Measurements from ENCODE around the gene DLG2. TPM values are rescaled to one million over a fixed set of nuclear protein-coding genes. Genes with fewer than 3 reads are reported as not detected.

DLG2 gene
- total and polyA plus RNA-seq, 2 donors (not counting 3 experiments of a cell fraction or from before 2014, with no cell fraction given) = 0.15 to 1.1 TPM

DNA sequence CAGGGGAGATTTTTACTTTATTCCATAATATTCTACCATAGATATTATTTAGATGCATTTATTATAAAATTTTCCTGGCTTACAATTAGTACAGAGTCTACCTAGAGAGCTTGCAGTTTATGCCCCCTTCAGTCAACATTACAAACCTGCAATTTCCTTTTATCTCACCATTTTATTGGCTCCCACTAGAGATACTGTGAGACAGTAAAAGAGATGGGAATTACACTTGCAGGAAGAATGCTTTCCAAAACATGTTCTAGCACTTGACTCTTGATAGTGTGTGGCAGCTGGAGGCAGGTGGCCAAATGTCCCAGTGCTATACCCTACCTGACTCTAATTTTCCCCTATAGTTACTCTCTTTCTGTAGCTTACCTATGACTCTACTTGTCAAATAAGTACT is 863.2 kb downstream of the DLG2 start:
- Histone ChIP-seq H3K79me2 (ENCODE audit: control insufficient read depth, insufficient read depth, low read length) (no peaks in the 10 kb centered on the region), H3K4me1 (ENCODE audit: control insufficient read depth, extremely low read depth, insufficient read depth, low read length) (no peaks in the 10 kb centered on the region), H3K27me3 (ENCODE audit: control insufficient read depth in 2 of 2, insufficient read depth in 2 of 2, low read length in 2 of 2) (no peaks in the 10 kb centered on the region), H3K9ac (replicated peaks; ENCODE audit: extremely low read depth, insufficient read depth, low read length) (no peak overlapping the region), H3K4me3 (replicated peaks in 1 of 3; ENCODE audit: insufficient read depth in 1 of 3, low read depth in 1 of 3, low read length in 3 of 3) (no peak overlapping the region), H3K9me3 (replicated peaks; ENCODE audit: control insufficient read depth, insufficient read depth, low read length) (peaks cover 4% of the 10 kb centered on the region), H2AFZ (ENCODE audit: low read depth, low read length) (no peak overlapping the region), H3K36me3 (ENCODE audit: control insufficient read depth in 2 of 2, extremely low read depth in 1 of 2, insufficient read depth in 2 of 2, low read length in 2 of 2) (no peaks in the 10 kb centered on the region), H3K9me1 (replicated peaks; ENCODE audit: control insufficient read depth, extremely low read depth, insufficient read depth, low read length) (no peaks in the 10 kb centered on the region), H3K4me2 (ENCODE audit: insufficient read depth, low read length) (no peak overlapping the region), H4K20me1 (replicated peaks; ENCODE audit: control insufficient read depth, extremely low read depth, insufficient read depth, low read length) (no peaks in the 10 kb centered on the region), H3K27ac (ENCODE audit: insufficient read depth, low read depth, low read length) (no peak overlapping the region)
- POLR2A ChIA-PET = no interaction called here
- DNase-seq (ENCODE audit: low read depth, low spot score) = no peak
- no peak for FAIRE-seq
- no peak for TF ChIP-seq MAX (IDR thresholded peaks at IDR 0.05; ENCODE audit: insufficient read depth, insufficient read length)
- no TSS peak for BruUV-seq (replicated peaks)
- intact Hi-C loops (cut with micrococcal nuclease) (no loop called here), dilution Hi-C loops (cut with MboI; ENCODE audit: extremely low pct_ligation_motif_present, low sequenced_read_pairs) (no loop called here)
- CTCF ChIA-PET = no interaction called here

- DNase-seq (ENCODE audit: low read depth, low spot score) (no peak), FAIRE-seq (no peak)
- H3K36me3 ChIP-seq (ENCODE audit: control insufficient read depth in 2 of 2, extremely low read depth in 1 of 2, insufficient read depth in 2 of 2, low read length in 2 of 2) = no peaks in the 10 kb centered on the region
- intact Hi-C loops (cut with micrococcal nuclease) = no loop called here
- no peak overlapping the region for H3K9ac ChIP-seq (replicated peaks; ENCODE audit: extremely low read depth, insufficient read depth, low read length)
- no peaks in the 10 kb centered on the region for H3K9me1 ChIP-seq (replicated peaks; ENCODE audit: control insufficient read depth, extremely low read depth, insufficient read depth, low read length)
- no peaks in the 10 kb centered on the region for H3K27me3 ChIP-seq (ENCODE audit: control insufficient read depth in 2 of 2, insufficient read depth in 2 of 2, low read length in 2 of 2)
- no peak overlapping the region for H3K4me2 ChIP-seq (ENCODE audit: insufficient read depth, low read length)
- TF ChIP-seq JUN (IDR thresholded peaks at IDR 0.05; ENCODE audit: borderline replicate concordance, insufficient read depth, insufficient read length, low read depth) (no peak), MAX (IDR thresholded peaks at IDR 0.05; ENCODE audit: insufficient read depth, insufficient read length) (no peak), POLR2AphosphoS5 (IDR thresholded peaks at IDR 0.05; ENCODE audit: insufficient read depth, low read depth, low read length) (no peak), EZH2 (IDR thresholded peaks at IDR 0.05; ENCODE audit: borderline replicate concordance, low read depth, low read length, severe bottlenecking) (no peak), POLR2A (IDR thresholded peaks at IDR 0.05; ENCODE audit: low read depth, low read length) (no peak), FOS (IDR thresholded peaks at IDR 0.05; ENCODE audit: borderline replicate concordance, insufficient read depth, low read length) (no peak), MYC (IDR thresholded peaks at IDR 0.05; ENCODE audit: low read depth, low read length) (no peak)
- TF ChIP-seq, protein P1, sequence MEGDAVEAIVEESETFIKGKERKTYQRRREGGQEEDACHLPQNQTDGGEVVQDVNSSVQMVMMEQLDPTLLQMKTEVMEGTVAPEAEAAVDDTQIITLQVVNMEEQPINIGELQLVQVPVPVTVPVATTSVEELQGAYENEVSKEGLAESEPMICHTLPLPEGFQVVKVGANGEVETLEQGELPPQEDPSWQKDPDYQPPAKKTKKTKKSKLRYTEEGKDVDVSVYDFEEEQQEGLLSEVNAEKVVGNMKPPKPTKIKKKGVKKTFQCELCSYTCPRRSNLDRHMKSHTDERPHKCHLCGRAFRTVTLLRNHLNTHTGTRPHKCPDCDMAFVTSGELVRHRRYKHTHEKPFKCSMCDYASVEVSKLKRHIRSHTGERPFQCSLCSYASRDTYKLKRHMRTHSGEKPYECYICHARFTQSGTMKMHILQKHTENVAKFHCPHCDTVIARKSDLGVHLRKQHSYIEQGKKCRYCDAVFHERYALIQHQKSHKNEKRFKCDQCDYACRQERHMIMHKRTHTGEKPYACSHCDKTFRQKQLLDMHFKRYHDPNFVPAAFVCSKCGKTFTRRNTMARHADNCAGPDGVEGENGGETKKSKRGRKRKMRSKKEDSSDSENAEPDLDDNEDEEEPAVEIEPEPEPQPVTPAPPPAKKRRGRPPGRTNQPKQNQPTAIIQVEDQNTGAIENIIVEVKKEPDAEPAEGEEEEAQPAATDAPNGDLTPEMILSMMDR (IDR thresholded peaks at IDR 0.05; ENCODE audit: extremely low read depth in 1 of 2, insufficient read depth in 1 of 2, low read depth in 1 of 2, low read length in 2 of 2) = no peak
- no peaks in the 10 kb centered on the region for H3K79me2 ChIP-seq (ENCODE audit: control insufficient read depth, insufficient read depth, low read length)
- H3K27ac ChIP-seq (ENCODE audit: insufficient read depth, low read depth, low read length) = no peak overlapping the region
- dilution Hi-C loops (cut with MboI; ENCODE audit: extremely low pct_ligation_motif_present, low sequenced_read_pairs) = no loop called here
- POLR2A ChIA-PET = no interaction called here
- H4K20me1 ChIP-seq (replicated peaks; ENCODE audit: control insufficient read depth, extremely low read depth, insufficient read depth, low read length) = no peaks in the 10 kb centered on the region
- H3K9me3 ChIP-seq (replicated peaks; ENCODE audit: control insufficient read depth, insufficient read depth, low read length) = peaks cover 2% of the 10 kb centered on the region
- H3K4me3 ChIP-seq (replicated peaks in 1 of 3; ENCODE audit: insufficient read depth in 1 of 3, low read depth in 1 of 3, low read length in 3 of 3) = no peak overlapping the region
- BruUV-seq (replicated peaks) = no TSS peak
- CTCF ChIA-PET = no interaction called here
- no peaks in the 10 kb centered on the region for H3K4me1 ChIP-seq (ENCODE audit: control insufficient read depth, extremely low read depth, insufficient read depth, low read length)
- H2AFZ ChIP-seq (ENCODE audit: low read depth, low read length) = no peak overlapping the region
Measured at GRCh38 chr11:84757711-84758110, 869.4 kb downstream of the DLG2 start.
